Activated CD8-positive, alpha-beta memory T cell treated with anti-CD3 and anti-CD28 coated beads, Interleukin-2, amount 50 U/mL, for 1 hour (primary cell): ENCODE data around the gene G6PD.

ENCODE experiments used
- DNase-seq: peaks from one replicate; pipeline ENCODE4 v3.0.0-alpha.2; 2020; ENCODE audit errors: extremely low read depth

The G6PD gene

DNA sequence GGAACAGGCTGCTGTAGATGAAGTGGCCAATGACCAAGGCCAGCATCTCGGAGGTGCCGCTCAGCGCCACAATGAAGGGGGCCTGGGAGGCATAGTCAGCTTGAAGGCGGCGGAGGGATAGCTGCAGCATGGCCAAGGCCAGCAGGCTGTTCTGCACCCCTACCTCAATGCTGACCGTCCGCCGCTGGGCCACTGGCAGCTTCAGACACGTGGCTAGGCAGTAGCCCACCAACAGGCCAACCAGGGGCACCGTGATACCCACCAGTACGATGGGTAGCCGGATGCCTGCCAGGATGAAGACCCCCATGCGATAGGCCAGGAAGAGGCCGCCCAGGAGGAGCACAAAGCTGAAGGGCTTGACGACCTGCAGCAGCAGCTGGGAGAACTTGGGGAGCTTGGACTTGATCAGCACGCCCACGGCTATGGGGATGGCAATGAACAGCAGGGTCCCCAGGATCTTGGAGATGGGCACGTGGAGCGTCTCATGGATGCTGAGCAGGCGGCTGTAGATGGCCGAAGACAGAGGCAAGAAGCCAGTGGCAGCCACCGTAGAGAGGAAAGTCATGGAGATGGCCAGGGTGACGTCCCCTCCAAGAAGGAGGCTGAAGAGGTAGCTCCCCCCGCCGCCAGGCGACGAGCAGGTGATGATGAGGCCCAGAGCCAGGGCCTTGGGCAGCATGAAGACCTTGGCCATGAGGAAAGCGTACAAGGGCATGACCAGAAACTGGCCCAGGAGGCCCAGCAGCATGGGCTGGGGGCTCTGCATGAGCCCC is 58.9 kb downstream of the G6PD start:
- no peak for DNase-seq

- no peak for DNase-seq
Measured at GRCh38 chrX:154486396-154487207, 60.0 kb downstream of the G6PD start, which contains the start of gene UBL4A. Gene UBL4A, minus strand, starts transcription at chrX:154486615. Its CDS starts 31 bp downstream, at chrX:154486584.

GRCh38 chrX:154486052-154486395 is 60.6 kb downstream of the G6PD start:
- no peak for DNase-seq

- DNase-seq: no peak
Measured at GRCh38 chrX:154485150-154486051, 61.2 kb downstream of the G6PD start.

- DNase-seq: no peak
Measured at GRCh38 chrX:154484255-154485149, 62.1 kb downstream of the G6PD start.

GRCh38 chrX:154483325-154483724 is 63.3 kb downstream of the G6PD start:
- no peak for DNase-seq

- no peak for DNase-seq
Measured at GRCh38 chrX:154482786-154483185, 63.9 kb downstream of the G6PD start.

GRCh38 chrX:154481911-154482601 is 64.6 kb downstream of the G6PD start:
- no peak for DNase-seq
